Activated CD4-positive, CD25-positive, alpha-beta regulatory T cell treated with anti-CD3 and anti-CD28 coated beads, Interleukin-2, amount 50 U/mL, for 72 hours (primary cell): ENCODE measurements around the gene TTN.

Source experiments
- DNase-seq: peaks from one replicate; pipeline ENCODE4 v3.0.0; 2021

The TTN gene

DNA sequence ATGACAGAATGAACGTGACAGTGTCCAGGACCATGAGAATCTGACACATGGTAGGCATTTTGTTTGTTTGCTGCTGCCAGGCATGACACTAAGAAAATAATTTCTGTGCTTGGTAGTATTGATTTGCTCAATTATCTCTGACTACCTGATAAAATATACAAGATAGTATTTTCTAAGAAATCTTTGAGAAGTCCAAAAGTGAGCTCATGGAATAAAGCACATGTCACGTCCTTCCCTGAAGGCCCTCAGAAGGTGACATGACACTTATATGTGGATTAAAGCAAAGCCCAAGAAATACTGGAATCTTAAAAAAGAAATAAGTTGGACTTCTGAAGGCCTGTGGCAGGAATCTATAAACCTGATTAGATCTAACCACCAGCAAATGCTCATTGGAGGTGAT, 3.8 kb upstream of the TTN start:
- DNase-seq: no peak

DNA sequence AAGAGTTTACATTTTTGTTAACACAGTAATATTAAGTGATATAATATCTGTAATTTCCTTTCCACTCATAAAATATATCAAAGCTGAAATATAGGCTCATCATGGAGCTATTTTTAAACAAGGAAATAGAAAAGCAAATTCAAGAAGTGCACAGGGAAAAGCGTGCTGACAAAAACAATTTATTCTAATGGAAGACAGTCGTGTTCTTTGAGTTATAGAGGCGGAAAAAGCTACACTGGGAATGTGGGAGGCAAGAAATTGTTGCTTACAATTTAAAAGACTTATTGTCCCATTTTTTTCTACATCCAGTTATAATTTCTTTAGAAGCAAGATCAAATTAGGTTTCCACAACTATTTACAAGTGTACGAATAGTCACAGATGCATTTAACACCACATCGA, 3.2 kb upstream of the TTN start:
- DNase-seq: no peak

DNA sequence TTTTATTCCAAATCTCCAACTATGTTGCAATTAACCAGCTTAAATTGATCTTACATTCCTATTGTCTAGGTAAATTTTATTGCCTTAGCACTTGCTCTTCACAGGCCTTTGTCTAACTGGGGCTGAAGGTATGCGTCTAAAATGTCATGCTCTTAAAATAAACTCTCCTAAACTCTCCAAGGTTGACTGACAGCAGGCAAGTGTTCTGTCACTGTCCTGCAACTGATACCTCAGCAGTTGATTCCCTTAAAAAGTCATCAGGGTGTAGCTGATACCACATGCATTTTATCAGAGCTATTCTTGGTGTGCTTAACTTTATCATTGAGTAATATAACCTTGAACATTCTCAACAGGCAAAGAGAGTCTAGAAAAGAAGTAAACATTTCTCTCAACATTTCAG, 680 bp downstream of the TTN start:
- no peak for DNase-seq

DNA sequence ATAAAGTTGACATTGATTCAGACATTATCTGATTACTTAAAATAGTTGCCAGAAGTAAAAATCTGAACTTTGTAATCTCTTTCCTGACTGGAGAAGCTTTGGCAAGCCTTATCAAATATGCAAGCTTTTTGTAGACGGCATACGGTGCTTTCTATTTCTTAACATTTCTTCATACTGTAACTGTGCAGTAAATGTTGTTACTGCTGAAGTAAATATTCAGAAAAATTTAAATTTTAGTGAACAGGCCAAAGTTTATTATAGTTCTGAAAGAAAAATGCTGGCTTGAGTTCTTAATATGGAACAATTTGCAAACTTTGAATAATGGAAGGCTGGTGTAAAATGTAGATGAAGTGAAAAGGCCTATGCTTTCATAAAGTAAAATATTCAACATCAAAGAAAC, 1.8 kb downstream of the TTN start:
- DNase-seq: no peak

DNA sequence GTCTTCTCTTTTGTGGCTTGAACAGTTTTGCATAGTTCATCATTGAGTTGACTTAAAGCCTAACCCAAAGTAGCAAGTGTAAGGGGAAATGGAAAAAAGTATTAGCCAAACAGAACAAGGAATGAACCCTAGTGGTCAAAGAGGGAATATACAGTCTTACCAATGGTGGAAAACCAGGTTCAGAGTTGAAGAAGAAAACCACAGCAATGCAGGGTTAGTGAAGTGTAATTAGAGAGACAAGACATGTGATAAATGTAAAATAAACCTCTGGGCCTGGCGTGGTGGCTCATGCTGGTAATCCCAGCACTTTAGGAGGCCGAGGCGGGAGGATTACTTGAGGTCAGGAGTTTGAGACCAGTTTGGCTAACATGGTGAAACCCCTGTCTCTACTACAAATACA, 2.4 kb downstream of the TTN start:
- DNase-seq: no peak

DNA sequence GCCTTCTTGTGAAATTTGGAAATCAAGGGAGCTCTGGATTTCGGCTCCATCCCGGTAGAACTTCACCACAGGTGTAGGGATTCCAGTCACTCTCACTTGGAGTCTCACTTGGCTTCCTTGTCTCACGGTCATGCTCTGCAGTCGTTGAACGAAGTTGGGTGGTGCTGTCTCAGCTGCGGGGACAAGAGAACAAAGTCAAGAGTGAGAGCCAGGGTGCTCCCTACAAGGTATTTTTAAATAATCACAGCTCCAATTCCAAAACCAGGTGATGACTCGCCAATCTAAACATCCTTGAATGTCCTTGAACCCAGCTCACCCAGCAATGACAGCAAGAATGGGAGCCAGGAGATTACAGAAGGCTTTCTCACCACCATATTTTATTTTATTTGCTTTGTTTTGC, 6.7 kb downstream of the TTN start:
- no peak for DNase-seq

DNA sequence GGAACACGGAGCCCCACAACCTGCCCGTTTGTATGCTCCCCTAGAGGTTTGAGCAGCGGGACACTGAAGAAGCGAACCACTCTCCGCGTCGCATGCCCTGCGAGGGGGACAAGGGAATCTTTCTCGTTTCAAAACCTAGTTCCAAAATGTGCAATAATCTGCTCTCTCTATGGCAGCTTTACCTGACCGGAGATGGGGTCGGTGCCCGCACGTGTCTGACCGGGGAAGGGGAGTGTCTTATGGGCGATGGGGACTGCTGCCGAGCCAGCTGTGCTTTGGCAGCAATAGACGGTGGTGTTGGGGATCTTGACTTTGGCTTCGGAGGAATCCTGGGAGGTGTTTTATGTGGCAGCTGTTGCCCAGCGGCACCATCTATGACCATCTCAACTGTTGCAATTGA, 7.9 kb downstream of the TTN start:
- DNase-seq: no peak

DNA sequence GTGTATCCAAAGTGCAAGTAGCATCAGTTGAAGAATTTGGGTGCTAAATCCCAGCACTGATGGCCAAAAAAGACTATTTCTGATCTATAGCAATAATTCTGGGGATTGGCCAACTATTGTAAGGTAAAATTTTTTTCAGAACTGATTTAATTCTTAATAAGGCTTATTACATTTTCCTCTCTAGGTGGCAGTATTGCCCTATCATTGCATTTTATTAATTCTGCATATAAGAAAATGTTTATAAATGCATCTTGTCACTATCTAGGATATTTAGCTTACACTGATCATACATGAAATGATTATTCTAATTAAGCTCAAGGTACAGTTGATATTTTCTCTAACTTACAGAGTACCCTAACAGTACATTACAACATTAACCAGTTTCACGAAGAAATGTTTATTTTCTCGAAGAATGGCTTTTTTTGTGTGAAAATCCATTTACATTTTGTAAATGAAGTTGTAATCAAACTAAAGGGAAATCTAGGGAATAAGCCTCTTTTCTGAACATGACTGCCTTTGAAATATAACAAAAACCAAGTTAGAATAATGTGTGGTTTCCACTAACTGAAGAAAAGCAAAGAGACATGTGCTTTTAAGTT, 11.0 kb downstream of the TTN start:
- no peak for DNase-seq

DNA sequence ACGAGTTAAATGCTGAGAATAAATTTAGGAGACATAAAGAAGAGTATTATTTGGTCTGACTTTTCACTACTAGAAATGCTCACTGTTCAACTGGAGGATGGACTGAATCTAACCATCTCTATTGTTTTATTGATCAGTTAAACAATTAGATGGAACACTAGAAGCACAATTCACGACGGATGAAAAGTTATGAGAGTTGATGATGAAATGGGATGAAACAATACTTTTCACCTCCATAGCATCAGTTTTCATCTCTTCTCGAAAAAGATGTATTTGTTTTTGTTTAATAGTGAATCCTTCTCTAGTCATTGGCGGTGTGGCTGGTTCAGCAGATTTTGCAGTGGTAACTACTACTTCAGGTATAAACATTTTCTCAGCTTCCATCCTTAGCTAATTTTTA, 19.3 kb downstream of the TTN start:
- DNase-seq: no peak

DNA sequence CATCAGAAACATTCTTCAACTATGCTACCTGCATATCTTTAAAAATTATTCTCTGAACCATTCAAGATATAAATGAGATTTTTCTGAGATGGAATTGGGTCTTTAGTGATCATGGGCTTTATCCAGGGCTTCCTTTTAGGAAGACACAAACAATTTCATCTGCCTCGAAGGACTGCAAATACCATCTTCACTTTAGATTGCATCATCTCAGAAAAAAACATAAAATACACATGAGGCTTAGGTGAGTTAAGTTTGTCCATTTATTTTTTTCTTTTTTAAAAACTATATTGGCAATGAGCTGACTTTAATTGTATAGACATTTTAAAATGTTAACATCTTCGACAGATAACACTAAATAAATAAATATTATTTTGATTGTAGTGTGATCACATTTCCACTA, 20.1 kb downstream of the TTN start:
- no peak for DNase-seq

DNA sequence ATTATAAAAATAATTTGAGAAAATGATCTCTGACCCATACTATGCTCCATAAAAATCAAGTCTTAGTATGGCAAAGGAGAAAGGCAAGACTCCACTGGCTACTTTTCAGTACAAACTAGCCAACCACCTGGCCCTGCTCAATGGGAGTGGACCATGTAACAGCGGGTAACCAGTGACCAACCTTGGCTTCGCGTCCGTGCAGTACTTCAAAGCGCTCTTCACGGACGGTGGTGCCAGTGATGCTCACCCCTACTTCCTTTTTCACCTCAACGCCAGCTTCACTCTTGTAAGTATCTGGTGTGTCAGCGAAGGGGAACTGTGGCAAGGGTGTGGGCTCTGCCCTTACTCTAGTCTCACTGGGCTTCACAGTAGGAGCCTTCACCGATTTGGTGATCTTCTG, 23.3 kb downstream of the TTN start:
- no peak for DNase-seq

DNA sequence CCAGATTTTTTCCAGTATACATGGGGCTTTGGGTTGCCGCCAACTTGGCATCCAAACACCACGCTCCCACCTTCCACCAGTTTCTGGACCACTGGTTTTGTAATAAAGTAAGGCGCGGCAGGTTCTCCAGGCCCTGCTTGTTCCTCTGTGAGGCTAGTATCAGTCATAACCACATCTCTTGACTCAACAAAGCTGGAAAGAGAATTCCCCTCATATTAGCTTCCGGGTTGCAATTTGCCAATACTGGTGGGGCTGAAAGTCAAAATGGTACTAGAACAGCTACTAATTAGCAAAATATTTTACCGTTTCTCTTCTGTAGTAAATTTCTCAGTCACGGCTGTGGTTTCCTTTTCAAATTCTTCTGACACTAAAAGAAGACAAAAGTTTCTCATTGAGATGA, 25.0 kb downstream of the TTN start:
- DNase-seq: no peak

DNA sequence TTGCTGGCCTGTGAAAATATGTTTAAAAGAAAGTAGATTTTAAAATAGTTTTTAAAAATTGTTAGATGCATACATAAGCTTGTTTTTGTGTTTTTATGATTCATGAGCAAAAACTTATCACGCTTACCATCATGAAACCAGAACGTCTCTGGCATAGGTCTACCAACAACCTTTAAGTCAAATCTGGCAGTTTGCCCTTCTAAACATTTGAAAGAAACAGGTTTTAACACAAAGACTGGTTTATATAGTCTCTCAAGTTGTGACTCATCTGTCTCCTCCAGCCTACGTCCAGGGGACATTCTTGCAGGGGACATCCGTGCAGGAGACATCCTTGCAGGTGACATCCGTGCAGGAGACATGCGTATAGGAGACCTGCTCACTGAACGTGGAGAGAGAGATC, 29.6 kb downstream of the TTN start:
- no peak for DNase-seq

DNA sequence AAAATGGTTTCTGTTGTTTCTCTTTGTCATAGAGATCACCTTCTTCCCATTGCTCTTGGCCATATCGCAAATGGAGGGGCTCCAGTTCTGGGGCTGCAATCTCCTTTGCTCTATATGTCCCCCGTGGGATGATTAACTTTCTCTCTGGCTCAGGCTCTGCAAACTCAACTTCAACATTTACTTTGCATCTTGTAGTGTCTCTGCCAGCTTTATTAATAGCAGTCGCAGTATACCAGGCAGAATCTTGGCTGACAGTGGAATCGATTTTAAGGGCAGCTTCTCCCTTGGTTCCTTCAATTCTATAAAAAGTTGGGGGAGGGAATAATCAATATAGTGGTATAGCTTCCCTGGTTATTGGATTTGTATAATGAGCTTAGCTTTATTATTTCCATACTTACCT, 30.5 kb downstream of the TTN start:
- DNase-seq: no peak

DNA sequence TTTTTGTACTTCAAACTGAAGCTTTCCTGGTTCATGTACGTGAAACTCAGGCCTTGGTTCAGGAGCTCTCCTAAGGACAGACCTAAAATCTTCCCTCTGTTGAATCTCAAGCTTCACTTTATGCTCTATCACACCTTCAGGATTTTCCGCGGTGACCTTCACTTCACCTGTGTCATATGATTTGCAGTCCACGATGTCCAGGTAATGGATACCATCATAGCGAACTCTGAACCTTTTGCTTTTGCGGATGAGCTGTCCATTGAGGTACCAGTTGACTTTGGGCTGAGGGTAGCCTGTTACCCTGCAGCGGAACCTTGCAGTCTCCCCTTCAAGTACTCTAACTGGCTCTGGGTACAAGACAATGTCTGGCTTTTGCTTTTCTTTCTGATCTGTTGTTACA, 31.2 kb downstream of the TTN start:
- DNase-seq: no peak

DNA sequence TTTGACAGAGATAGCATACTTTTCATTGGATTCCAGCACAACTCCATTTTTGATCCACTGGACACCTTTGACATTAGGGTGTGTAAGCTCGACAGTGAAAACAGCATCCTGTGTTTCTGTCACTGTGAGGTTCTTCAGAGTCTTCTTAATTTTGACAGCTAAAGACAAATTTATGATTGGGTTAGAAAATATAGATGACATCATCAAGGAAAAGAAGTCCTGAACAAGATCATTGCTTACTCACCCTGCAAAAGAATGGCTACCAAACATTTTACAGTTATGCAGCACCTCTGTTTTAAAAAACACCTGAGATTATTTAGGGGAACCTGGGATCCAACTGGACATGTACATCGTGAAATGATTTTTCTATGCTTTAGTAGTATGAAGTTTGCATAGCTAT, 36.7 kb downstream of the TTN start:
- DNase-seq: no peak

DNA sequence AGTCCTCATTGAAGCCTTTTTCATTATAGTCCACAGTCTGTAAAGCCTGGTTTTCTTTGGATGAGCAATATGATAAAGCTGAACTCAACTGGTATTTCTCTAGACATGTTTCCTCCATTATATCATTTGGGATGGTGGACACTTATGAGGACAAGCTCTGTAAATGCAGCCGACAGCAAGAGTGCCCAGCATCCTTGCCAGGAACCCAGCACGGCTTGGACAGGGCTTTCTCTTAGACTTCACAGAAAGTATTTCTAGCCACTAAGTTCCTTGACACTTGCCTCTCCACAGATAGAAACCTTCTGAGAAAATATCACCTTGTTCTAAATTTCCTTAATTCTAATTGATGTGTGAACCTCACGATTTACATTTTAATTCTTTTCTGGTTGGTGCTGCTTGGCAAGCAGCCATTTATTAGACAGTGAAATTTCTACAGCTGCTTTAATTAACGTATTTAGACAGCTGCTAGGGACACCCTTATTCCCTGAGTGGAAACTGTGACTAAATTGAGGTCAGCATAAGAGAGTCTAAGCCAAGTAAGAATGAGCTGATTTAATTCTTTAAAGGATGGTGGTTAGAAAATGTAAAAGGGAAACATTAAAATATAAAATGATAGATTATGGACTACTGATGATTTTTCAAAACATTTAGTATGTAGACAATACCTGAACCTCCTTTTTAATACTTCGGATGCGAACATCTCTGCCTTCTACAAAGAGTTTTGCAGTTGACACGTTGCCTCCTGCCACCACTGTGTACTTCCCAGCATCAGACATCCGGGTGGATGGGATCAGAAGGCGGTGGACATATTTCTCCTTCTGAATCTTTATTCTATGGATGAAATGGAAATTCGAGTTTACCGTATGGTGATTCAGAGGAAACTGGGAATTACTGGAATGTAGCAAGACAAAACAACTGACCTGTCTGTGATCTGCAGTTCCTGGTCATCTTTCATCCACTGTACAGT, 39.8 kb downstream of the TTN start:
- no peak for DNase-seq

DNA sequence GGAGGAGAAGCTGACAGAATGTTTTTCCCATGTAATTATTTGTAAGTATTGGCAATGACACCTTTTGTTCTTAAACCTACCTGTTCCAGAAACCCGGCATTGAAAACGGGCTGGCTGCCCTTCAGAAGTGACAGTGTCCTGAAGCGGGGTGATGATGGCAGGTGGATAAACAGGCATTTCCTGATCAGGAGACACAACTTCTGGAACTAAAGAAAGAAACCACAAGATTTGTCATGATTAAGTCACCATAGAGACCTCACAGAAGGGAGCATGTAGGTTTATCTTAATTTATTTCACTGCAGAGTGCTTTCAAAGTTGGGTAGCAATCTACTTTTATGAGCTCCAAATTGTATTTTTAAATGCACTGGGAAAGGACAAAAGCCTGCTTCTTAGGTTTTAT, 43.1 kb downstream of the TTN start:
- DNase-seq: no peak

DNA sequence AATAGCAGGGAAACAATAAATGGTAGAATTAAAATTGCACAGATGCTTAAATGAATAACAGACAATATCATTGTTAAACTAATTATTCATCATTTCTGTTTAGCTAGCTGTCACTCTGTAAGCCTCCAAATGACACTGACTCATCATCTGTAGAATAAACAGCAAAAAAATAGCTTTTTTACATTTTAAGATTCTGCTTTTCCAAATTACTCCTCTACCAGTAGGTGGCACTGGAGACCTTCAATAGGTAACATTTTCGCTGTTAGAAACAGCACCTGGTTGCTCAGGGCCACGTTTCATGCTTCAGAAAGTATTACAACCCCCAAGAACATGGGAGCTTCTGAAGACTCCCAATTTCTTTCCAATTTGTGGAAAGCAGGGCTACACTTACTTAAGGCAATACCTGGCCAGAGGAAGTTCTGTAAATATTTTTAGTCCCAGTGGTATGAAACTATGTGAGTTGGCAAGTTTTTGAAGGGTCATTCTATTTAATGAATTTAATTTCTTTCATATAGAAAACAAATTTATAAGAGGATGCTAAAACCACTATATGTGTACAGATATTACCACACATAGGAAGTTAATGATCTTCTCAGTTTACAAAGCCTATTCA, 45.4 kb downstream of the TTN start:
- DNase-seq: no peak

DNA sequence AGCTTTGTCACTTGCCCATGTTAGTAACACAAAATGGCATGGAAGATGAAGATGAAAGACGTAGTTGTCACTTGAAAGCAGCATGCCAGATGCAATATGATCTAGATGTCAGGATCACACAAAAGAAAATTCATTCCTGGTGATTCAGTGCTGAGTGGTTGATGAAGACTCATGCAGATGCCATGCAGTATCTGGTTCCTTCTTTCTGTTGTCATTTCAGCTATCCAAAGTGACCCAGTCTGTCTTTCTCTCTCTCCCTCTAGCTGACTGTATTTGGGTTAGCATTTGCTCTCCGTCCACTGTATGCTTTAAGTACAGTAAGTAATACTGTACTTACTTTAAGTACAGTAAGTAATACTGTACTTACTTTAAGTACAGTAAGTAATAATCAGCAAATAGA, 50.4 kb downstream of the TTN start:
- no peak for DNase-seq

DNA sequence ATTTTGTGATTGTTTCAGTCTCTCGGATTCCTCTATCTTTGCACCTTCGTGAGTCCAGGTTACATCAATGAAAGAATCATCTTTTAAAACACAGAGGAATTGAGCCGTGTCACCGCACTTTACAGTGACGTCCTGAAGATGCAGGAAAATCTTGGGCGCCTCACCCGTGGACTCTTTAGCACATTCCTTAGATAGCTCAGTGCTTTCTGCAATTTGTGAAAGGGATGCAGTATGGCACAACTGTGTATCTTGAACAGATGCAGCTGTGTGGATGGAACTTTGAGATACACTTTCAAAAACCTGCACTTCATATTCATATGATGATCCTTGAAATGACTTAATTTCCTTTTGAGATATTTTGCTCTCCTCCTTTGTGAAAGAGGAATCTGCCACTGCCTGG, 50.9 kb downstream of the TTN start:
- DNase-seq: no peak

DNA sequence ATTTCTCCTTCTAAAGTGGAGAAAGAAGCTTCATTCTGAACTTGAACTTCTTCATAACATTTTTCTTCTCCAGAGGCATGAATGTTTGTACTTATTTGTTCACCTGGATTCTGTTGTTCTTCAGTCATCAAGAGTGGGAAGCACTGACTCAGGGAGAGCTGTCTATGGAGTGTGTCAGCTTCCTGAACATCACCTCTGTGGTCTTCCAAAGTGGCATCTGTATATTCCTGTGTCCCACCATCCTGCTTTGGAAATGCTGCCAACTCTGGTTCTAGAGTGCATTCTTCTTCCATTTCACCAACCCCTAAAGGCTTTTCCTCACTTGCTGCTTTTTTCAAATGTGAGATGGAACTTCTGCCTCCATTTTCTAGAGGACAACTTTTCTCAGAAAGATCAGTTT, 59.5 kb downstream of the TTN start:
- no peak for DNase-seq

DNA sequence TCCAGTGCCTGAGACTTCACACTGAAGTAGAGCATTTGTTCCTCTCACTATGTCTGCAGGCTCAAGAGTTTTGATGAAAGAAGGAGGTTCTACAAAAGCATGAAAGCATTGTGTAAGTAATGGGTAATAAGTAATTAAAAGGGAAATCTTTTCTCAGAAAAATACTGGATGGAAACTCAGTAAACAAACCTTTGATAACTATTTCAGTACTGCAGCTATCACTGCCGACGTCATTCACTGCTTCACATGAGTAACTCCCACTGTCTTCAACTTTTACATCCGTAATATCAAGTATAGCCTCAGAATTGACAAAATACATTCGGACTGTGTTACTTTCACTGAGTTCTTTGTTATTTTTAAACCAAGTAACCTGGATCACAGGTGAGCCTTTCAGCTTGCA, 72.7 kb downstream of the TTN start:
- no peak for DNase-seq

DNA sequence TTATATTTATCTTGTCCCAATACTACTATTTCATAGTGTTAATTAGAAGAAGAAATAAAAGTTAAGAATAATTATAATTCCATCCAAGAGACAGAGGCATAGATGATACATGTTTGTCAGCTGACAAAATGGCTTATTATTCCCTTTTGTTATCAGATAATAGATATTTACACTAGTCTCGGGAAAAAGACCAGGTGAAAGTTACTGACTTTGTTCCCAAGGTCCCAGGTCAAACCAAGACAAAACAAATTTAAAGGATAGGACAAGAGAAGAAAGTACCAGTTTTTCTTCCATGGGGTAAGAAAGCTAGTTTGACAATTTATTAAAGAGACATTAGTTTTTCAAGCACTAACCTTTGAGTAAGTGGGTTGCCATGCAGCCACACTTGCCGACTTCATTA, 73.2 kb downstream of the TTN start:
- no peak for DNase-seq
